AG04449 (cell line): ENCODE data around the gene SCO1.

ENCODE experiments used
- CTCF ChIA-PET: fragments of 350-600 bp; formaldehyde crosslinking; extraction: SDS; loops from one replicate; lab custom pipeline; 2021; ENCODE audit warnings: antibody characterized with exemption; lab: Yijun Ruan, JAX
- POLR2A ChIA-PET: fragments of 400-600, 350-600 bp; formaldehyde crosslinking; extraction: SDS; loops from one replicate; lab custom pipeline; 2020; ENCODE audit warnings: antibody characterized with exemption, inconsistent platforms; lab: Yijun Ruan, JAX
- DNase-seq: peaks from one replicate; pipeline ENCODE4 v3.0.0-alpha.2; 2010; ENCODE audit warnings: low read depth, low spot score
- H3K4me3 ChIP-seq: 2 replicates; pipeline ENCODE4 v1.5.1; 2011; ENCODE audit warnings: low read depth, mild to moderate bottlenecking, control low read depth, low read length
- TF ChIP-seq, protein P1 (sequence below): IDR thresholded peaks from one replicate; pipeline ENCODE4 v1.5.1; 2011; ENCODE audit warnings: mild to moderate bottlenecking, moderate library complexity, low read length, control low read depth, inconsistent platforms; ENCODE audit not compliant: insufficient read depth; ENCODE audit errors: missing control alignments

Gene SCO1

DNA sequence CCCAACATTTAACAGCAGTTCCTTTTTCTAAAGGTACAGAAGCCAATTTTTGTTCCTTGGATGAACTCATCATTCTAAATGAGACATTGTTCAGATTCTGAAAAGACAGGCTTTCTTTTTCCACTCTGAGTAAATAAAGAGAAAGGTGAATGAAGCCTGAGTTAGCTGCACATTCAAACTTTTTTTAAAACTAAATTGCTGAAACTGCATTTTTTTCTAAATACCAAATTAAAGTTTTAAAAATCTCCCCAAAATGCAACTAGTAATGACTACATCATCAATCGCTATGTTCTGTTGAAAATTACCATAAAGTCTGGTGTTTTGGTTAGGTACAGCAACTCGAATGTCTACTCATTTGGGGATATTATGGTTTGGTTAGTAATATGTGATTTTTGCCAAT, 9.8 kb downstream of the SCO1 start:
- H3K4me3 ChIP-seq: no peak overlapping the region
- DNase-seq: no peak
- ChIA-PET CTCF (interaction anchor here (9.9 to 11.0 kb wide), 2 partner anchors 7 to 44 kb away, joined by 95 to 177 read pairs; partner anchors contain the start of genes ADPRM and SCO1), POLR2A (no interaction called here)
- TF ChIP-seq, protein P1, sequence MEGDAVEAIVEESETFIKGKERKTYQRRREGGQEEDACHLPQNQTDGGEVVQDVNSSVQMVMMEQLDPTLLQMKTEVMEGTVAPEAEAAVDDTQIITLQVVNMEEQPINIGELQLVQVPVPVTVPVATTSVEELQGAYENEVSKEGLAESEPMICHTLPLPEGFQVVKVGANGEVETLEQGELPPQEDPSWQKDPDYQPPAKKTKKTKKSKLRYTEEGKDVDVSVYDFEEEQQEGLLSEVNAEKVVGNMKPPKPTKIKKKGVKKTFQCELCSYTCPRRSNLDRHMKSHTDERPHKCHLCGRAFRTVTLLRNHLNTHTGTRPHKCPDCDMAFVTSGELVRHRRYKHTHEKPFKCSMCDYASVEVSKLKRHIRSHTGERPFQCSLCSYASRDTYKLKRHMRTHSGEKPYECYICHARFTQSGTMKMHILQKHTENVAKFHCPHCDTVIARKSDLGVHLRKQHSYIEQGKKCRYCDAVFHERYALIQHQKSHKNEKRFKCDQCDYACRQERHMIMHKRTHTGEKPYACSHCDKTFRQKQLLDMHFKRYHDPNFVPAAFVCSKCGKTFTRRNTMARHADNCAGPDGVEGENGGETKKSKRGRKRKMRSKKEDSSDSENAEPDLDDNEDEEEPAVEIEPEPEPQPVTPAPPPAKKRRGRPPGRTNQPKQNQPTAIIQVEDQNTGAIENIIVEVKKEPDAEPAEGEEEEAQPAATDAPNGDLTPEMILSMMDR: no peak

DNA sequence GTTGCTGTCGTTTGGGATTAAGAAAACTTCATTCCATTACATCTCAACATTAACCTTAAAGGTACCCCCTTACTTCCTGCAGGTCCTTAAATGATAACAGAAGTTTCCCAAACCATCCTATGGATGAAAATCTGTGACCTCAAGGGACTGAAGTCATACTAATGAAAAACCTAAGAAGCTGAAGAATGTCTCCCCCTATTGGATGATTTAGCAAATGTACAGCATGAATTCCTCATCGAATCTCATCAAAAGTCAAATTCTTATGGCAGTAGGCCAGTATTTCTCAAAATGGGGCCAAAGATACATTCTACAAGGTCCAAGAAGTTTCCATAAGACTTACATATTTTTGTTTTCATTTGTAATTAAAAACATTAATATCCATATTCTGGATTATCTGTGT, 13.5 kb downstream of the SCO1 start:
- CTCF ChIA-PET: interaction anchor here (0.6 to 11.0 kb wide), 21 partner anchors 9 to 68 kb away, joined by 3 to 177 read pairs (median 5); partner anchors contain the start of genes ADPRM and SCO1

DNA sequence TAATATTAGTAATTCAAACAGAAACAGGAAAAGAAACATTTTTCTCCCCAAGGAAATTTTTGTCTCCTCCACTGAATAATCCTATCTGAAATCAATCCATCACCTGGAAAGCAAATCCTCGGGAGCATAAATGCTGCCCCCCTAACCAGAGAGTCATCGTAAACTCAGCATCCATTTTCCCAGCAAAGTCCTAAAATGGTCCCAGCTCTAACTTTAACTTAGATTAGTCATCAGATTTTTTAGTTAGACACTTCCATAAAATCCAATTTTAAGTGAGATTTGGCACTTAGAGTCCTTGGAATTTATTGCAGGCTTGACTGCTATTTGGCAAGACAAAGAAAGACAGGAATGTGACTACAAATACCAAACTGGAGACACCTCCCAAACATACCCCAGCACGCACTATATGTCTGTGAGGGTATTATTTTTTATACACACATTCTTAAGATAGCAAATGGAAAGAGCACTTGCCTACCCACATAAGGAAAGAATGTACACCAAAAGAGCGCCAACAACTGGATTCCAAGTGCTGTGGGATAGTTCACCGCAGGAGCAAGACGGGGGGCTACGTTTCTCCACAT, 15.4 kb downstream of the SCO1 start:
- TF ChIP-seq, protein P1: no peak
- ChIA-PET POLR2A (interaction anchor here (0.7 kb wide), 1 partner anchor 19 kb away, joined by 3 read pairs; no protein-coding TSS in a partner anchor), CTCF (interaction anchor here (1.2 to 11.0 kb wide), 5 partner anchors 9 to 39 kb away, joined by 3 to 177 read pairs (median 8); partner anchors contain the start of genes ADPRM and SCO1)
- peak; percentile 83 for DNase-seq
- no peak overlapping the region for H3K4me3 ChIP-seq

More for the DNA sequence above, 13.5 kb downstream of the SCO1 start:
- DNase-seq: no peak
- POLR2A ChIA-PET: no interaction called here
- TF ChIP-seq, protein P1: peak; percentile 27
- no peak overlapping the region for H3K4me3 ChIP-seq

DNA sequence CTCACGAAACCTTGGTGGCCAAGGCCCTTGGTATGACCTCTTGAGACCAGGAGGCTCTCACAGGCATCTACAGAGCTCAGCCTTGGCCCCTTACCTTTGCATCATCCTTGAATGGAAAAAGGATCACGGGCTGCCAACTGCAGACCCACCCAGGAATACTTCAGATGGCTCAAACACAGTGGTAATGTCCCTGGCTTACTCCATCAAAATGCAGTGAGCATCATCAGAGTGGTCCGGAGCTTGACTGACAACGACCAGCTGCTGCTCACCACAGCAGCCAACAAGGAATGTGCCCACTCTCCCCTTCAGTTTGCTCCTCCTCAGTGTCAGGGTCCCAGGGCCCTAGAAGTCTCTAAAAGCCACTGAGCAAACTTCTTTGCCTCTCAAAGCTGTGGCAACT, 22.6 kb downstream of the SCO1 start:
- TF ChIP-seq, protein P1: no peak
- no peak overlapping the region for H3K4me3 ChIP-seq
- DNase-seq: no peak
- ChIA-PET POLR2A (interaction anchor here (0.6 kb wide), 1 partner anchor 763 kb away, joined by 3 read pairs; no protein-coding TSS in a partner anchor), CTCF (interaction anchor here (0.7 to 2.2 kb wide), 7 partner anchors 9 to 169 kb away, joined by 3 to 15 read pairs (median 3); no protein-coding TSS in a partner anchor)

DNA sequence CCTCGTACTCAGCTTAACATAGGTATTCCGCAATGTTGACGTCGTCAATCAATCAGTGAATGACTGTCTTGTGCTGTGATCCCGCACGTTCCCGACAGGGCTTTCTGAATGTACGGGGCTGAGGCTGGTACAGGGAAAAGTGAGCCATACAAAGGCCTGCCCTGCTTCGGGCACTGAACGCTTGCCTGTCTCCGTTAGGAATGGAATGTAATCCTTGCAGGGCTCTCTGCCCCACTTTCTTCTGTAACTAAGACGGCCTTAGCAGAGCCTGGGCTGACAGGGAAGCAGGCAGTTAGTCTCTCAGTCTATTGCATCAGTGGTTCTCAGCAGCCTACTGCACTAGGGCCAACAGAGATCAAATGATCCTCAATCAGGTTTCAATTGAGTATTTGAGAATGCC, 24.0 kb downstream of the SCO1 start:
- TF ChIP-seq, protein P1: no peak
- ChIA-PET CTCF (interaction anchor here (1.0 to 1.5 kb wide), 4 partner anchors 8 to 62 kb away, joined by 3 to 8 read pairs (median 5); no protein-coding TSS in a partner anchor), POLR2A (no interaction called here)
- no peak overlapping the region for H3K4me3 ChIP-seq
- DNase-seq: no peak

DNA sequence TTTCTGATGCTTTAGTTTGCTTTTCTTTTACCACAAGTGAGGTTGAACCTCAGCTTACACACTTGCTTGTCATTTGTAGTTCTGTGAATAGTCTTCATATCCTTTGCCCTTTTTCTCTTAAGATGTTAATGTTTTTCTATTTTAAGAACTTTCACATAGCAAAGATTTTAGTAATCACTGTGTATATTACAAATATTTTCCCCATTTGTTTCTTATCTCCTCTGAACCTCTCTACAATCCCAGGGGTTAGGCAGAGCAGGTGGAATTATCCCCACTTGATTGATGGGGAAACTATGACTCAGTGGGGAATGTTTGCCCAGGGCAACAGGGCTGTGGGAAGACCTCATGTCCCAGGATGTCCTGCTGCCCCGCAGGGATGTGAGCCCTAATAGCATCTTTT, 28.6 kb downstream of the SCO1 start:
- ChIA-PET POLR2A (no interaction called here), CTCF (no interaction called here)
- TF ChIP-seq, protein P1: no peak
- H3K4me3 ChIP-seq: no peak overlapping the region
- DNase-seq: peak; percentile 36
